ENCODE data around the gene TRAF6. TPM values are rescaled to one million over a fixed set of nuclear protein-coding genes. Genes with fewer than 3 reads are reported as not detected.

The TRAF6 gene
- total RNA-seq, 1 donor from 2014 or later: 7.5 TPM

DNA sequence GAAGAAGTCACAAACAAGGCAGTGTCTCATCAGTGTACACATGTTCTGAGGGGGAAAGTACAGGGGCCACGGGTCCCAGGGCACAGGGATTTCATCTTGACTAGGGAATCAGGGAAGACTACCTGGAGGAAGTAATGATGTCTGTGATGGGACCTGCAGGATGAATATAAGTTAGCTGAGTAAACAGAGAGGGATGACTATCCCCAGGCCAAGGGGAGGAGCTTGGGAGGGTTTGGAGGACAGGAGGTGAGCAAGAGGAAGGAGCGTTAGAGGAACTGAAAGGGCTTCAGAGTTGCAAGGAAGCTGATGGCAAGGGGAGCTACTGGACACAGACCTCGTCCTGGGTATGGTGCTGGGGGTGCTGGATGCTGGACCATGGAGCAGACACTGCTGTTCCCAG is 56.4 kb downstream of the TRAF6 start:
- TF ChIP-seq, protein P1, sequence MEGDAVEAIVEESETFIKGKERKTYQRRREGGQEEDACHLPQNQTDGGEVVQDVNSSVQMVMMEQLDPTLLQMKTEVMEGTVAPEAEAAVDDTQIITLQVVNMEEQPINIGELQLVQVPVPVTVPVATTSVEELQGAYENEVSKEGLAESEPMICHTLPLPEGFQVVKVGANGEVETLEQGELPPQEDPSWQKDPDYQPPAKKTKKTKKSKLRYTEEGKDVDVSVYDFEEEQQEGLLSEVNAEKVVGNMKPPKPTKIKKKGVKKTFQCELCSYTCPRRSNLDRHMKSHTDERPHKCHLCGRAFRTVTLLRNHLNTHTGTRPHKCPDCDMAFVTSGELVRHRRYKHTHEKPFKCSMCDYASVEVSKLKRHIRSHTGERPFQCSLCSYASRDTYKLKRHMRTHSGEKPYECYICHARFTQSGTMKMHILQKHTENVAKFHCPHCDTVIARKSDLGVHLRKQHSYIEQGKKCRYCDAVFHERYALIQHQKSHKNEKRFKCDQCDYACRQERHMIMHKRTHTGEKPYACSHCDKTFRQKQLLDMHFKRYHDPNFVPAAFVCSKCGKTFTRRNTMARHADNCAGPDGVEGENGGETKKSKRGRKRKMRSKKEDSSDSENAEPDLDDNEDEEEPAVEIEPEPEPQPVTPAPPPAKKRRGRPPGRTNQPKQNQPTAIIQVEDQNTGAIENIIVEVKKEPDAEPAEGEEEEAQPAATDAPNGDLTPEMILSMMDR (conservative IDR thresholded peaks at IDR 0.05; ENCODE audit: low read depth, low read length): no peak
- no peak for DNase-seq (ENCODE audit: low read depth)
- H3K4me3 ChIP-seq (ENCODE audit: low read depth, low read length): no peak overlapping the region

DNA sequence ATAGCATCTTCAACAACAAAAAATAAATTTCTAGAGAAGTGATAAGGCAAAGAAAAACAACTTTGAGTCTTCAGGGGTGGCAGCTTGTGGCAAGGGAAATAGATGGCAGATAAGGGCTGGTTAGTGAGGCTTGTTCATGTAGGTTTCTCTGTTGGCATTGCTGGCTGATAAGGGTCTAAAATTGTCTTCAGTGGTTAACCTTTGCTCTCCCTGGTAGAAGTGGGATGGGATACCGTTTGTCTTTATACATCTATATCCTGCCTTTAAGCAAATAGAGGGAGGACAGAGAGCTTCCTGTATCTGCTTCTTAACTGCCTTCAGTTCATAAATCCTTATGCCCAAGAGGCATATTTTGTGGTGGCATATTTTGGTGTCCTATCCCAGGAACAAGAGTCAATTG is 57.1 kb downstream of the TRAF6 start:
- no peak for DNase-seq (ENCODE audit: low read depth)
- no peak overlapping the region for H3K4me3 ChIP-seq (ENCODE audit: low read depth, low read length)
- TF ChIP-seq, protein P1 (conservative IDR thresholded peaks at IDR 0.05; ENCODE audit: low read depth, low read length): no peak

DNA sequence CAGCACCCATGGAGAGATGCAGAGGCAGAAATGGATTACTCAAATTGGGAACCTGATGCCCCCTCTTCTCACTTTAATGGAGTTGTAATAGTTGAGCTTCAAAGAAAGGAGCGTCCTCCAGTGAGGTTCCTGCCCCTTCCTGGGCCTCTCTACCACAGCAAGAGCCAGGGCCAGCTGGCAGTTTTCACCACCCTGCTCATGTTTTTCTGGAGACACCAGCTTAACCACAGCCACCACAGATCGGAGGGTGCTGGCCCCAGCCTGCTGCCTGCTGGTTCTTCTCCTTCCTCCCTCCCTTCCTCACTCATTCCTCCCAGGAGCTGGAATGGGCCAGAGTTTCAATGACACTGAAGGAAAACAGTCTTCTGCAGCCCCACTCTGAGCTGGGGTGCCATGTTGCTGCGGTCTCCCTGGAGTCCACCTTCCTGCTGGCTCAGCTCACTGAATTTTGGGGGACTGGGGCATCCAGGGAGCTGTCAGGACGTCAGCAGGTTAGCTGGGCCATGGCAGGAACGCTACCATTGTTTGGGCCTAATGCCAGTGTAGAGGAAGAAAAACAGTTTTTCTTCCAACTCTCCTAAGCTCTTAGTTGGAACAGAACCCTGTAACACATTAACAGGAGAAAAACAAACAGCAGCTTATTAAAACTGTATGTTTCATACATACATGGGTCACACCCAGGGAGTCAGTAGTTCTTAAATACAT is 57.7 kb downstream of the TRAF6 start:
- DNase-seq (ENCODE audit: low read depth): no peak
- TF ChIP-seq, protein P1 (conservative IDR thresholded peaks at IDR 0.05; ENCODE audit: low read depth, low read length): no peak
- H3K4me3 ChIP-seq (ENCODE audit: low read depth, low read length): no peak overlapping the region

DNA sequence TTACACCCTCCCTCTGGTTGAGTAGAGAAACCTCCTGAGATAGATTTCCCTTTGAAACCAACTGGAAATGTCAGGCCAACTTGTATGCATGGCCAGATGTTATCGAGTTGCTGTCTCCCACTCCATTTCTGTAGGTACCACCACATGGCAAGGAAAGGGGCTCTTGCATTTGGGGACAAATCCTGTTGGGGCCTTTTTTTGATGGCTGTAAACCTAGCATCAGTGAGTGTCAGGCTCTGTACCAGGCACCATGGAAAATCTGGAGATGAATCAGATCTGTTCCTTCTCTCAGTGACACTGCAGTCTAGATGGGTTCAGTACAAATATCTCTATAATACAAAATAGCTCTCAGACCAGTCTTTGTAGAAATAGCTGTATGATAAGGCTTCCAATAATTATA is 58.4 kb downstream of the TRAF6 start:
- DNase-seq (ENCODE audit: low read depth): no peak
- TF ChIP-seq, protein P1 (conservative IDR thresholded peaks at IDR 0.05; ENCODE audit: low read depth, low read length): no peak

DNA sequence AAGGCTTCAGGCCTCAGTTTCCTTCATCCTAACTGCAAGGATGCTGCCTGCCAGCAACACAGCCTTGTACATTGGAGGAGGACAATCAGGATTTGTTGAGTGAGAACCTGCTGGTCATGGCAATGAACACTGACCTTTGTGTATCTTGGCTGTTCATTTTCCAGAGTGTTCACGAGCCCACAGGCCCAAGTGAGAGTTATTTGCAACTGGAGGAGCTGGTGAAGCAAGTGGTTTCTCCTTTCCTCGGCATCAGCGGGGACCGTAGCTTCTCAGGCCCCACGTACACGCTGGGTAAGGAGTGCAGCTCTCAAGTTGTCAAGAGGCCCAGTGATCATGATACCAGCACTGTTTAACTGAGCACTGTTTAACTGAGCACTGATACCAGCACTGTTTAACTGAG is 59.0 kb downstream of the TRAF6 start:
- TF ChIP-seq, protein P1 (conservative IDR thresholded peaks at IDR 0.05; ENCODE audit: low read depth, low read length): no peak
- no peak for DNase-seq (ENCODE audit: low read depth)
- no peak overlapping the region for H3K4me3 ChIP-seq (ENCODE audit: low read depth, low read length)

More for the DNA sequence above, 58.4 kb downstream of the TRAF6 start:
- H3K4me3 ChIP-seq (ENCODE audit: low read depth, low read length): no peak overlapping the region

DNA sequence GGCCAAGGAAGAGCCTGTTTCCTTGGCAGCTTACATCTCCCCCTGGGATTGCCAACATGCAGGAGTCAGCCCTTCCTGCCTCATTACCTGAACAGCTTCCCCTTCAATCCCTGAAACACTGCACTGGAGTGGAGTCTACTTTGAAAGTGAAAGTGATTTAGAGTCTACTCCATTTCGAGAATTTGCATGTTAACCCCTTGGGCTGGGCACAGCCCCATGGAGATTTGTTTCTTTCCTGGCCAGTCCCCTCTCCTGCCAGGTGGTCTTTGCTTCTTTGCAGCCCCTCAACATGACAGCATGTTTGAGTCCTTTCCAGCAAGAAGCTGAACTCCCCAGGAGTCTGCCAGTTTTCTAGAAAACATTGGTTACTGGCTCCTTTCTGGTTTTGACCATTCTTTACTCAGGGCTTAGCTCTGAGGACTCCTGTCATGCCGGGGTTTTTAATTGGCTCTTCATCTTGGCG is 59.9 kb downstream of the TRAF6 start:
- TF ChIP-seq, protein P1 (conservative IDR thresholded peaks at IDR 0.05; ENCODE audit: low read depth, low read length): no peak
- H3K4me3 ChIP-seq (ENCODE audit: low read depth, low read length): peak overlapping the region; percentile 25
- DNase-seq (ENCODE audit: low read depth): no peak

DNA sequence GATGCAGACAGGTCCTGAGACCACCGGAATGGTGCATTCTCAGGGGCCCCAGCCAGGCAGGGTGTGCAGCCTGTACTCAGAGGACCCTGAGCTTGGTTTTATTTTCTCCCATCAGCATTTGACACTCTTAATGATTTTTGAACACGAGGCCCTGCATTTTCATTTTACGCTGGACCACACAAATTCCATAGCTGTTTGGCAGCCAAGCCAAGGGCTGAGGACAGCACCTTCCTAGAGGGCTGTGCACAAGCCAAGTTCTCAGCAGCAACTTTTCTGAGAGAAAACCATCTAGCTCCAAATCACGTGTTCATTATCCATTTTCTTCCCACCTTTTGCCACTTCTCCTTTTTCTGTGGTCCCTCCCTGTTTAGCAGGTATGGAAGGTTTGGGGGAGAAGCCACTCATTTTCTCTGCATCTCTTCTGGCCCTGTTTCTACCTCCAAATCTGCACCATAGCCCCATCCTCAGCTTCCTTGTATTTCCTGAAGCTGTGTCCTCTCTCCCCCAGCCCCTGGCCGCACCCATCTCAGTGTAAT is 60.4 kb downstream of the TRAF6 start:
- DNase-seq (ENCODE audit: low read depth): no peak
- peak overlapping the region; percentile 25 for H3K4me3 ChIP-seq (ENCODE audit: low read depth, low read length)
- TF ChIP-seq, protein P1 (conservative IDR thresholded peaks at IDR 0.05; ENCODE audit: low read depth, low read length): no peak

All from epithelial cell of proximal tubule (primary cell).